ENCODE measurements around the gene RAB30.

GRCh38 chr11:83025267-83025704 is 46.4 kb downstream of the RAB30 start:
- TF ChIP-seq SUZ12 (IDR thresholded peaks at IDR 0.05; ENCODE audit: extremely low read depth, insufficient read depth, insufficient read length) (no peak), YY1 (IDR thresholded peaks at IDR 0.05; ENCODE audit: insufficient read depth, insufficient read length) (no peak), ZNF274 (IDR thresholded peaks at IDR 0.05; ENCODE audit: low read depth, low read length) (no peak)

All from NT2/D1 (cell line).